Activated CD8-positive, alpha-beta T cell treated with anti-CD3 and anti-CD28 coated beads for 36 hours (primary cell): Measurements from ENCODE around the gene USP36. TPM values are rescaled to one million over a fixed set of nuclear protein-coding genes. Genes with fewer than 3 reads are reported as not detected.
"Not testable (repeated sequence)": the region's sequence is repeated elsewhere in the genome, so short reads cannot be mapped to it uniquely, and the experiment has no call there.

Source experiments
- ATAC-seq: fragments of 200-7000 bp; cut with Tn5 transposase; one replicate; pipeline ENCODE4 v1.10.0; 2021; ENCODE audit warnings: mild to moderate bottlenecking, moderate library complexity
- CTCF ChIA-PET: fragments of 350-600 bp; sonication (Branson Sonifier 250); formaldehyde crosslinking; loops from one replicate; lab custom pipeline; 2021; ENCODE audit warnings: antibody characterized with exemption; lab: Charles Lee
- POLR2A ChIA-PET: fragments of 350-600 bp; sonication (Branson Sonifier 250); formaldehyde crosslinking; loops from one replicate; lab custom pipeline; 2021; ENCODE audit warnings: antibody characterized with exemption; lab: Charles Lee
- DNase-seq: peaks from one replicate; pipeline ENCODE4 v3.0.0-alpha.2; 2020
- H3K27ac Mint-ChIP-seq: one replicate; pipeline ENCODE4 v1.8.0; 2021; ENCODE audit warnings: mild to moderate bottlenecking, mixed read lengths
- H3K27me3 Mint-ChIP-seq: one replicate; pipeline ENCODE4 v1.8.0; 2021; ENCODE audit warnings: mixed read lengths
- H3K36me3 Mint-ChIP-seq: one replicate; pipeline ENCODE4 v1.8.0; 2021; ENCODE audit warnings: low read depth, mixed read lengths
- H3K4me1 Mint-ChIP-seq: one replicate; pipeline ENCODE4 v1.8.0; 2021; ENCODE audit warnings: low read depth, mixed read lengths
- H3K4me3 Mint-ChIP-seq: one replicate; pipeline ENCODE4 v1.8.0; 2021; ENCODE audit warnings: mild to moderate bottlenecking, moderate library complexity, mixed read lengths
- H3K9me3 Mint-ChIP-seq: one replicate; pipeline ENCODE4 v1.8.0; 2021; ENCODE audit warnings: mixed read lengths
- intact Hi-C: fragments of 100-400 bp; cut with micrococcal nuclease; formaldehyde crosslinking; loops from one replicate; pipeline ENCODE4 v1.10.0; 2022
- total RNA-seq, 2 experiments: library from RNA; stranded (reverse); gene quantifications; one replicate each; pipeline ENCODE4 v1.2.3, GENCODE V29; 2021
- TF ChIP-seq, protein P1 (sequence below): fragments of 200-600 bp; IDR thresholded peaks from one replicate; pipeline ENCODE4 v1.8.0; 2022; ENCODE audit warnings: antibody characterized with exemption, mild to moderate bottlenecking

The USP36 gene
- 10 to 100 TPM; 86.3 to 93.2 TPM for total RNA-seq

DNA sequence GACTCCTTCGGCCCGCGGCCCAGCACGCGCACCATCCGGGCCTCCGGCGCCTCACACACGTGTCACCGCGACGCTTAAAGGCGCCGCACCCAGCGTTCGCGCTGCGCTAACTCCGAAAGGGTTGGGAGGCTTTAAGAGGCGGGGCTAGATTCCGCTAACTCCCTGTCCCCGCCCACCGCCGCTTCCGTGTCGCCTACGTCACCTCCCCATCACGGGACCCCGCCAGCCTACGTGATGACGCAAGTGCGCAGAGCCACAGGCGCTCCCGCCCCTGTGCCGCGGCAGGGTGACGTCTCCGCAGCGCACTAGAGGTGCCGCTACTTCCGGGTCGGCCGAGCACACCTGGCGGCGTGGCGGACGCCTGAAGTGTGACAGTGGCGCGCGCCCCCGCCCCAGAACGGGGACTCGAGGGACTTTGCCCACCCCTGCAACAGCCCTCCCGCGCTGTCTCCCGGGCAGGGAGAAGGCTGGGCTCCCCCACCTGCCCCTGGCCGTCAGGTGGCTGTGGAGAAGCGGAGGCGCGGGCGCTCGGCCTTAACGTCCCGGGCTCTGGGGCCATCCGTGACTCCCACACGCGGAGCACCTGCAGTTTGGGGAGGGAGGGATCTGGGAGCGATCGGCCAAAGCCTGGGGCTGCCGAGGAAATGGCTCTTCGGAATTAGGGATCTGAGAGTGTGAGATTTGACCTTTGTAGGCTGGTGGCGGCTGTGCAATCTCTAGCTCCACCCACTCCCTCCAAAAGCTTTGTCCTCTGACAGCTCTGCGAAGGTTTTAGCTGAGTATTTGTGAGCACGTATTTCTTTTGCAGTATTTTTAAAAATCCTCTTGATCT is at the start of gene USP36:
Gene USP36 (minus strand): TSS at position 35 of the 832 bp plus-strand sequence. CDS start 4,451 bp downstream, outside the sequence.
- ATAC-seq, result peak; percentile 88
- Mint-ChIP-seq H3K4me1 (peaks cover 33% of the 10 kb centered on the region), H3K4me3 (peak within 1 kb of the TSS; percentile 87), H3K9me3 (no peaks in the 10 kb centered on the region), H3K36me3 (peaks cover 31% of the 10 kb centered on the region), H3K27ac (peak within 1 kb of the TSS; percentile 95), H3K27me3 (no peaks in the 10 kb centered on the region)
- POLR2A ChIA-PET, result interaction anchor here (0.9 to 1.2 kb wide), 6 partner anchors 14 to 131 kb away, joined by 3 to 7 read pairs (median 4); no protein-coding TSS in a partner anchor
- CTCF ChIA-PET, result interaction anchor here (1.4 kb wide), 1 partner anchor 25 kb away, joined by 4 read pairs; no protein-coding TSS in a partner anchor
- TF ChIP-seq, protein P1, sequence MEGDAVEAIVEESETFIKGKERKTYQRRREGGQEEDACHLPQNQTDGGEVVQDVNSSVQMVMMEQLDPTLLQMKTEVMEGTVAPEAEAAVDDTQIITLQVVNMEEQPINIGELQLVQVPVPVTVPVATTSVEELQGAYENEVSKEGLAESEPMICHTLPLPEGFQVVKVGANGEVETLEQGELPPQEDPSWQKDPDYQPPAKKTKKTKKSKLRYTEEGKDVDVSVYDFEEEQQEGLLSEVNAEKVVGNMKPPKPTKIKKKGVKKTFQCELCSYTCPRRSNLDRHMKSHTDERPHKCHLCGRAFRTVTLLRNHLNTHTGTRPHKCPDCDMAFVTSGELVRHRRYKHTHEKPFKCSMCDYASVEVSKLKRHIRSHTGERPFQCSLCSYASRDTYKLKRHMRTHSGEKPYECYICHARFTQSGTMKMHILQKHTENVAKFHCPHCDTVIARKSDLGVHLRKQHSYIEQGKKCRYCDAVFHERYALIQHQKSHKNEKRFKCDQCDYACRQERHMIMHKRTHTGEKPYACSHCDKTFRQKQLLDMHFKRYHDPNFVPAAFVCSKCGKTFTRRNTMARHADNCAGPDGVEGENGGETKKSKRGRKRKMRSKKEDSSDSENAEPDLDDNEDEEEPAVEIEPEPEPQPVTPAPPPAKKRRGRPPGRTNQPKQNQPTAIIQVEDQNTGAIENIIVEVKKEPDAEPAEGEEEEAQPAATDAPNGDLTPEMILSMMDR, result no peak
- DNase-seq, result peak; percentile 100
- intact Hi-C loops, result loop anchor here (5.0 kb wide), 1 partner anchor 34 kb away; no protein-coding TSS in a partner anchor

DNA sequence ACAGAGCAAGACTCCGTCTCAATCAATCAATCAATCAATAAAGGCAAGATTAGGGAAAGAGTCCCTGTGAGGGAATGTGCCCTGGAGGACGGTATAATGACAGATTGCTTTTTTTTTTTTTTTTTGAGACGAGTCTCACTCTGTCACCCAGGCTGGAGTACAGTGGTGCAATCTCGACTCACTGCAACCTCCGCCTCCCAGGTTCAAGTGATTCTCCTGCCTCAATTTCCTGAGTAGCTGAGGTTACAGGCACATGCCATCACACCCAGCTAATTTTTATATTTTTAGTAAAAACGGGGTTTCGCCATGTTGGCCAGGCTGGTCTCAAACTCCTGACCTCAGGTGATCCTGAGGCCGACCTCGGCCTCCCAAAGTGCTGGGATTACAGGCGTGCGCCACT is 49.5 kb upstream of the USP36 start:
- H3K9me3 Mint-ChIP-seq, H3K4me3 Mint-ChIP-seq, H3K27me3 Mint-ChIP-seq, DNase-seq, intact Hi-C loops, H3K36me3 Mint-ChIP-seq: not testable (repeated sequence)
- ChIA-PET POLR2A (interaction anchor here (0.6 to 1.0 kb wide), 2 partner anchors 11 to 824 kb away, joined by 4 read pairs; no protein-coding TSS in a partner anchor), CTCF (interaction anchor here (3.0 kb wide), 1 partner anchor 24 kb away, joined by 12 read pairs; no protein-coding TSS in a partner anchor)
- peak overlapping the region; percentile 65 for H3K27ac Mint-ChIP-seq
- ATAC-seq, result peak; percentile 25
- peaks cover 29% of the 10 kb centered on the region for H3K4me1 Mint-ChIP-seq

DNA sequence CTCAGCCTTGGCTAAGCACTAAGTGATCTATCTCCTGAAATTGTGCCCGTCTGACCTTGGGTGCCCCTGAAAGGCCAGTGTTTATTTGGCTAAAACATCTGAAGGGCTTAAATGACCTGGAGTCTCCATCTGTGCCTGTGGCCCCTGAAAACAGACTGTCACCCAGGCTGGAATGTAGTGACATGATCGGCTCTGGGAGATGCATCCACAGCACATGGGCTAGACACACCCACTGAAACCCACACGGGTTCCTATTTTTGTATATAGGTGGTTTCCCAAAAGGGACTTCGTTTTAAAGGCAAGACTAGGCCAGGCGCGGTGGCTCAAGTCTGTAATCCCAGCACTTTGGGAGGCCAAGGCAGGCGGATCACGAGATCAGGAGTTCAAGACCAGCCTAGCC is 48.9 kb upstream of the USP36 start:
- DNase-seq (peak; percentile 47), ATAC-seq (peak; percentile 35)
- TF ChIP-seq, protein P1, result no peak
- CTCF ChIA-PET, result interaction anchor here (3.0 kb wide), 1 partner anchor 24 kb away, joined by 12 read pairs; no protein-coding TSS in a partner anchor
- POLR2A ChIA-PET, result interaction anchor here (1.0 kb wide), 1 partner anchor 10 kb away, joined by 4 read pairs; no protein-coding TSS in a partner anchor
- Mint-ChIP-seq H3K4me1 (peaks cover 29% of the 10 kb centered on the region), H3K9me3 (no peaks in the 10 kb centered on the region), H3K27me3 (no peaks in the 10 kb centered on the region), H3K27ac (no peak overlapping the region), H3K4me3 (no peak overlapping the region), H3K36me3 (no peaks in the 10 kb centered on the region)
- intact Hi-C loops, result no loop called here

DNA sequence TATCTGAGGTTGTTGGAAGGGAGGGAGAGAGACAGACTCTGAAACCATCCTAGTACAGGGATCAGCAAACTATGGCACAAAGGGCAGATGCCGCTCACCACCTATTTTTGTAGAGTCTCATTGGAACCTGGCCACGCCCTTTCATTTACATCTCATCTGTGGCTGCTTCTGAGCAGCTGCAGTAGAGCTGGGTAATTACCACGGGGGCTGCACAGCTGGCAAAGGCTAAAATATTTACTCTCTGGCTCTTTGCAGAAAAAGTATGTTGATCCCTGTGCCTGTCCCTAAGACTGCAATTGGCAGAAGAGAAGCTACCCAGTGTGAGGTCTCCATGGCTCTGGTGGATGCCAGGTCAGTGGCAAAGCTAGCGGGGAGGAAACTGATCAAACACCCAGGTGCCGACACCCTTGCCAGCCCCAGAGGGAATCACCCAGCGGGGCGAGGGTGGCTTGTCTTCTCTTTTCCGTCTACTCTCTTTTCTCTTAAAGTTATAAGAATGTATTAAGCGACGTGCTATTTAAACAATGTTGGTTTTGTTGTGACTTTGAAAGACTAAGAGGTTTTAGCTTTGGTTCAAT is 48.4 kb upstream of the USP36 start:
- Mint-ChIP-seq H3K36me3 (no peaks in the 10 kb centered on the region), H3K9me3 (no peaks in the 10 kb centered on the region), H3K4me1 (peaks cover 29% of the 10 kb centered on the region), H3K27ac (peak overlapping the region; percentile 25), H3K27me3 (no peaks in the 10 kb centered on the region), H3K4me3 (no peak overlapping the region)
- TF ChIP-seq, protein P1, result no peak
- intact Hi-C loops, result no loop called here
- ChIA-PET CTCF (interaction anchor here (3.0 kb wide), 1 partner anchor 23 kb away, joined by 12 read pairs; no protein-coding TSS in a partner anchor), POLR2A (no interaction called here)
- no peak for DNase-seq
- ATAC-seq, result no peak

DNA sequence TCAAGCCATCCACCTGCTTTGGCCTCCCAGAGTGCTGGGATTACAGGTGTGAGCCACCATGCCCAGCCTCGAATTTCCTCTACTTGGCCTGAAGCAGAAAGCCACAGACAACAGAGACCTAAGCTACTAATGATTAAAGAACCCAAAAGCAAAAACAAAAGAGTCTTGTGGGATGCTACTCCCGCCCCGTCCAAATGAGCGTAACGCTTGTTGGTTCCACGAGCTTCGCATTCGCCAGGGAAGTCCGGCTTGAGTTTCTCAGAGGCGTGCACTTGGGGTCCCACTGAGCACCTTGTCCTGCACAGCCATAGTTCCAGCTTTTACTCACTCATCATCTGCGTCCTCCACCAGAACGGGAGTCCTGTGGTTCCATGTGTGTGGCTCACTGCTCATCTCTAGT is 46.3 kb upstream of the USP36 start:
- POLR2A ChIA-PET, result interaction anchor here (0.9 to 1.4 kb wide), 3 partner anchors 10 to 21 kb away, joined by 3 to 4 read pairs (median 4); no protein-coding TSS in a partner anchor
- Mint-ChIP-seq H3K27ac (no peak overlapping the region), H3K9me3 (no peaks in the 10 kb centered on the region), H3K27me3 (no peaks in the 10 kb centered on the region), H3K4me3 (no peak overlapping the region), H3K4me1 (peaks cover 37% of the 10 kb centered on the region), H3K36me3 (no peaks in the 10 kb centered on the region)
- no peak for DNase-seq
- ATAC-seq, result no peak
- TF ChIP-seq, protein P1, result no peak
- intact Hi-C loops, result no loop called here
- CTCF ChIA-PET, result interaction anchor here (2.1 kb wide), 1 partner anchor 21 kb away, joined by 13 read pairs; no protein-coding TSS in a partner anchor
